Measurements from ENCODE around the gene HAAO.

- no peak for TF ChIP-seq PRDM15 (CRISPR knock-in tag; IDR thresholded peaks at IDR 0.05)
- peak; percentile 27; the same call in 1 of the 2 replicates for TF ChIP-seq CTCF (IDR thresholded peaks at IDR 0.05)
- no peak for TF ChIP-seq FOXK1 (CRISPR knock-in tag; IDR thresholded peaks at IDR 0.05)
- TF ChIP-seq ELF4 (CRISPR knock-in tag; IDR thresholded peaks at IDR 0.05; ENCODE audit: low read depth) = no peak
- TF ChIP-seq CREM (CRISPR knock-in tag; IDR thresholded peaks at IDR 0.05) = no peak
- TF ChIP-seq ZNF121 (CRISPR knock-in tag; IDR thresholded peaks at IDR 0.05) = no peak
- no peak for TF ChIP-seq HMGXB4 (CRISPR knock-in tag; IDR thresholded peaks at IDR 0.05)
- no peak for TF ChIP-seq ETV6 (CRISPR knock-in tag; IDR thresholded peaks at IDR 0.05)
- no peak for TF ChIP-seq TEAD4 (CRISPR knock-in tag; IDR thresholded peaks at IDR 0.05)
- no peak for TF ChIP-seq ATF2 (CRISPR knock-in tag; IDR thresholded peaks at IDR 0.05; ENCODE audit: borderline replicate concordance, low read depth)
- TF ChIP-seq ATF3 (CRISPR knock-in tag; conservative IDR thresholded peaks at IDR 0.05) = no peak
These were observed 20.6 kb upstream of the HAAO start for GRCh38 chr2:42812899-42813479.

Measured in WTC11 (cell line).